Transverse colon (tissue), 3 donors: ENCODE measurements around the gene SPON2.

Experiments used
- POLR2A ChIP-seq: fragments of 450-650 bp; IDR thresholded peaks from one replicate; pipeline ENCODE4 v1.6.1; 2016; ENCODE audit warnings: antibody characterized with exemption, mild to moderate bottlenecking, moderate library complexity
- TF ChIP-seq, protein P1 (sequence below), 5 experiments: fragments of 200-600 bp in 3 of 5; fragments of 450-650 bp in 2 of 5; sonication (generic) in 3 of 5; IDR thresholded peaks; 1 replicate in 2 of 5; 2 replicates in 3 of 5; pipeline ENCODE4 v1.5.1; 2016 to 2017; ENCODE audit warnings: antibody characterized with exemption in 5 of 5, inconsistent platforms in 3 of 5, mild to moderate bottlenecking in 2 of 5, moderate library complexity in 1 of 5

DNA sequence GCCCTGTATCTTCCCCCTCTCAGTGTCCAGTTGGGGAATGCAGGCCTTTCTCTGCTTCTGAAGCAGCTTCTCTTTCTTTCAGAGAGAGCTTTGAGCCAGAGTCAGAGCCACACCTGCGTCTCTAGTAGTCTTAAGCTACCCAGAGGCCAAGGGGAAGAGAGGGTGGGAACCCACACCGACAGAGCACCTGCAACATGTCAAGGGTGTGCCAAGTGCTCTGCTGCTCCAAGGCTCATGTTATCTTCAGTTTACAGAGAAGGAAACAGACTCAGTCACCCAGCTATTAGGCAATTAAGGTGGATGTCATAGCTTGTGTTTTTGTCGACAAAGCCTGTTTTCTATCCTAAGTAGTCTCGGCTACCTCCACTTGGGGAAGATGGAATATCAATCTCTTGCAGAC, 36.3 kb downstream of the SPON2 start:
- TF ChIP-seq, protein P1, sequence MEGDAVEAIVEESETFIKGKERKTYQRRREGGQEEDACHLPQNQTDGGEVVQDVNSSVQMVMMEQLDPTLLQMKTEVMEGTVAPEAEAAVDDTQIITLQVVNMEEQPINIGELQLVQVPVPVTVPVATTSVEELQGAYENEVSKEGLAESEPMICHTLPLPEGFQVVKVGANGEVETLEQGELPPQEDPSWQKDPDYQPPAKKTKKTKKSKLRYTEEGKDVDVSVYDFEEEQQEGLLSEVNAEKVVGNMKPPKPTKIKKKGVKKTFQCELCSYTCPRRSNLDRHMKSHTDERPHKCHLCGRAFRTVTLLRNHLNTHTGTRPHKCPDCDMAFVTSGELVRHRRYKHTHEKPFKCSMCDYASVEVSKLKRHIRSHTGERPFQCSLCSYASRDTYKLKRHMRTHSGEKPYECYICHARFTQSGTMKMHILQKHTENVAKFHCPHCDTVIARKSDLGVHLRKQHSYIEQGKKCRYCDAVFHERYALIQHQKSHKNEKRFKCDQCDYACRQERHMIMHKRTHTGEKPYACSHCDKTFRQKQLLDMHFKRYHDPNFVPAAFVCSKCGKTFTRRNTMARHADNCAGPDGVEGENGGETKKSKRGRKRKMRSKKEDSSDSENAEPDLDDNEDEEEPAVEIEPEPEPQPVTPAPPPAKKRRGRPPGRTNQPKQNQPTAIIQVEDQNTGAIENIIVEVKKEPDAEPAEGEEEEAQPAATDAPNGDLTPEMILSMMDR (IDR thresholded peaks at IDR 0.05): no peak
- no peak for TF ChIP-seq POLR2A
